DND-41 (cell line): Measurements from ENCODE around the gene POC1A.

Source experiments
- ATAC-seq: fragments of 200-7000 bp; cut with Tn5 transposase; 3 replicates; pipeline ENCODE4 v1.9.1; 2021; ENCODE audit warnings: low read depth; ENCODE audit not compliant: insufficient read depth
- DNase-seq: peaks from one replicate; pipeline ENCODE4 v3.0.0-alpha.2; 2020
- H2AFZ ChIP-seq: 2 replicates; pipeline ENCODE4 v1.6.0; 2012; ENCODE audit warnings: low read depth, low read length
- H3K27ac ChIP-seq: 2 replicates; pipeline ENCODE4 v1.5.1; 2012; ENCODE audit warnings: low read length, inconsistent platforms
- H3K27me3 ChIP-seq: fragments of 200-600 bp; sonication (generic); 2 replicates; pipeline ENCODE4 v1.6.0; 2012; ENCODE audit warnings: low read length, mild to moderate bottlenecking, inconsistent platforms; ENCODE audit not compliant: insufficient read depth, poor library complexity
- H3K36me3 ChIP-seq: 2 replicates; pipeline ENCODE4 v1.5.1; 2012; ENCODE audit warnings: low read length, inconsistent platforms; ENCODE audit not compliant: insufficient read depth
- H3K4me1 ChIP-seq: 2 replicates; pipeline ENCODE4 v1.5.1; 2012; ENCODE audit warnings: mild to moderate bottlenecking, low read length; ENCODE audit not compliant: insufficient read depth
- H3K4me2 ChIP-seq: 2 replicates; pipeline ENCODE4 v1.6.0; 2012; ENCODE audit warnings: mild to moderate bottlenecking, moderate library complexity, low read length, inconsistent platforms; ENCODE audit not compliant: insufficient read depth
- H3K4me3 ChIP-seq, 2 experiments: fragments of 200-600 bp in 1 of 2; shearing (Covaris generic) in 1 of 2; 2 replicates each; pipeline ENCODE4 v1.5.1; 2012 to 2016; ENCODE audit warnings: inconsistent platforms in 2 of 2, low read length in 2 of 2, mild to moderate bottlenecking in 2 of 2, low read depth in 1 of 2, moderate library complexity in 1 of 2
- H3K79me2 ChIP-seq: 2 replicates; pipeline ENCODE4 v1.6.0; 2012; ENCODE audit warnings: low read length, inconsistent platforms; ENCODE audit not compliant: insufficient read depth
- H3K9ac ChIP-seq: 2 replicates; pipeline ENCODE4 v1.6.0; 2012; ENCODE audit warnings: low read depth, mild to moderate bottlenecking, inconsistent platforms, low read length, moderate library complexity
- H3K9me3 ChIP-seq: 2 replicates; pipeline ENCODE4 v1.5.1; 2012; ENCODE audit warnings: low read length, moderate library complexity, mild to moderate bottlenecking, inconsistent platforms; ENCODE audit not compliant: insufficient read depth, severe bottlenecking
- H4K20me1 ChIP-seq: 2 replicates; pipeline ENCODE4 v1.6.0; 2012; ENCODE audit warnings: low read length; ENCODE audit not compliant: insufficient read depth
- EZH2 ChIP-seq: IDR thresholded peaks from 3 replicates; pipeline ENCODE4 v1.6.1; 2012; ENCODE audit warnings: borderline replicate concordance, low read depth, mild to moderate bottlenecking, moderate library complexity, low read length, inconsistent platforms; ENCODE audit not compliant: severe bottlenecking
- TF ChIP-seq, protein P1 (sequence below): IDR thresholded peaks from 2 replicates; pipeline ENCODE4 v1.5.1; 2012; ENCODE audit warnings: borderline replicate concordance, low read length, moderate library complexity, mild to moderate bottlenecking; ENCODE audit not compliant: poor library complexity, severe bottlenecking; ENCODE audit errors: extremely low read depth

Gene POC1A

DNA sequence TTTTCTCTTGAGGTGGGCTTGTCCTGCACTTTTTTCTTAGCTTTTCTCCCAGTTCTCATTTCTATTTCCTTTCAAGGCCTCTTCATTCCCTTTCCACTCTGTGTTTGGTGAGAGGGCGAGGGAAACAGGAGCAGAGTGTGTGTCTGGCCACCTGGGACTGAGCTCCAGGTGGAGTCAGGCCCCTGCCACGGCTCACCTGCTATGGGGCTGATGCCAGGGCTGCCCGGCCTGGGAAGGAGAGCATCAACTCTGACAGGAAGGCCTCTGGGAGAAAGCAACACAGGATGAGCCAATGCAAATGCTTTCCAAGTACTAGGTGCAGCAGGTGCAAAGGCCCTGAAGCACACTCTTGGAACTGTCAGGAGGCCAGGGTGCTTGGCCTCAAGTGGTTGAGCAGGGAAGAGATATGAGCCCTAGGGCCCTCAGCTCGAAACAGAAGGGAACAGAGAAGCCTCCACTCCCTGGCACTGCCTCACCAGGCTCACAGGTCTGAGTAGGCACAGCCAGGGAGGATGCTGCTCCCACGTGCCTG is 70.6 kb downstream of the POC1A start:
- DNase-seq (no peak), ATAC-seq (no peak)
- Histone ChIP-seq H3K4me2 (no peak overlapping the region), H3K4me3 (no peak overlapping the region), H2AFZ (no peak overlapping the region), H3K27me3 (no peaks in the 10 kb centered on the region), H3K36me3 (peaks cover 71% of the 10 kb centered on the region), H3K79me2 (no peaks in the 10 kb centered on the region), H3K9me3 (no peaks in the 10 kb centered on the region), H4K20me1 (peaks cover 19% of the 10 kb centered on the region), H3K27ac (no peak overlapping the region), H3K4me1 (peaks cover 8% of the 10 kb centered on the region), H3K9ac (no peak overlapping the region)
- TF ChIP-seq EZH2, result no peak
- TF ChIP-seq, protein P1, sequence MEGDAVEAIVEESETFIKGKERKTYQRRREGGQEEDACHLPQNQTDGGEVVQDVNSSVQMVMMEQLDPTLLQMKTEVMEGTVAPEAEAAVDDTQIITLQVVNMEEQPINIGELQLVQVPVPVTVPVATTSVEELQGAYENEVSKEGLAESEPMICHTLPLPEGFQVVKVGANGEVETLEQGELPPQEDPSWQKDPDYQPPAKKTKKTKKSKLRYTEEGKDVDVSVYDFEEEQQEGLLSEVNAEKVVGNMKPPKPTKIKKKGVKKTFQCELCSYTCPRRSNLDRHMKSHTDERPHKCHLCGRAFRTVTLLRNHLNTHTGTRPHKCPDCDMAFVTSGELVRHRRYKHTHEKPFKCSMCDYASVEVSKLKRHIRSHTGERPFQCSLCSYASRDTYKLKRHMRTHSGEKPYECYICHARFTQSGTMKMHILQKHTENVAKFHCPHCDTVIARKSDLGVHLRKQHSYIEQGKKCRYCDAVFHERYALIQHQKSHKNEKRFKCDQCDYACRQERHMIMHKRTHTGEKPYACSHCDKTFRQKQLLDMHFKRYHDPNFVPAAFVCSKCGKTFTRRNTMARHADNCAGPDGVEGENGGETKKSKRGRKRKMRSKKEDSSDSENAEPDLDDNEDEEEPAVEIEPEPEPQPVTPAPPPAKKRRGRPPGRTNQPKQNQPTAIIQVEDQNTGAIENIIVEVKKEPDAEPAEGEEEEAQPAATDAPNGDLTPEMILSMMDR, result no peak

DNA sequence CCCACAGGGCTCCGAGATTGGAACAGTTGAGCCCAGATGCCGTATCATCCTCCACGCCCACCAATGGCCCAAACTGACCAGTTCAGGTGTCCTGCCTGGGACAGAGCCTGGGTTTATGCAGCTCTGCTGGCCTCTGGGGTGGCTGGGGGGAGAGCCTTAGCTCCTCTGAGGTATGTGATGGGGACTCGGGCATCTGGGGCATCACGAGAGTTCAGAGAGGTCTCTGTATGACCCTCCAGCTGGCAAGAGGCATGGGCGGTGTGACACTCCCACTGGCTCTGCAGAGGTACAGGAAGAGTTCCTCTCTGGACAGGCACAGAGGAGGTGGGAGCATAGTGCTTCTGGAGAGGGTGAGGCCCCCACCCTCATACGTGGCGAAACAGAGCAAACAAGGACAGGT is 71.3 kb downstream of the POC1A start:
- no peak overlapping the region for H3K9ac ChIP-seq
- H3K79me2 ChIP-seq, result no peaks in the 10 kb centered on the region
- H3K27me3 ChIP-seq, result no peaks in the 10 kb centered on the region
- peaks cover 68% of the 10 kb centered on the region for H3K36me3 ChIP-seq
- H3K4me3 ChIP-seq, result no peak overlapping the region
- no peak for ATAC-seq
- peaks cover 19% of the 10 kb centered on the region for H4K20me1 ChIP-seq
- DNase-seq, result no peak
- TF ChIP-seq, protein P1, result no peak
- TF ChIP-seq EZH2, result no peak
- no peak overlapping the region for H3K4me2 ChIP-seq
- H3K9me3 ChIP-seq, result no peaks in the 10 kb centered on the region
- H3K27ac ChIP-seq, result no peak overlapping the region
- no peak overlapping the region for H2AFZ ChIP-seq
- peaks cover 5% of the 10 kb centered on the region for H3K4me1 ChIP-seq

DNA sequence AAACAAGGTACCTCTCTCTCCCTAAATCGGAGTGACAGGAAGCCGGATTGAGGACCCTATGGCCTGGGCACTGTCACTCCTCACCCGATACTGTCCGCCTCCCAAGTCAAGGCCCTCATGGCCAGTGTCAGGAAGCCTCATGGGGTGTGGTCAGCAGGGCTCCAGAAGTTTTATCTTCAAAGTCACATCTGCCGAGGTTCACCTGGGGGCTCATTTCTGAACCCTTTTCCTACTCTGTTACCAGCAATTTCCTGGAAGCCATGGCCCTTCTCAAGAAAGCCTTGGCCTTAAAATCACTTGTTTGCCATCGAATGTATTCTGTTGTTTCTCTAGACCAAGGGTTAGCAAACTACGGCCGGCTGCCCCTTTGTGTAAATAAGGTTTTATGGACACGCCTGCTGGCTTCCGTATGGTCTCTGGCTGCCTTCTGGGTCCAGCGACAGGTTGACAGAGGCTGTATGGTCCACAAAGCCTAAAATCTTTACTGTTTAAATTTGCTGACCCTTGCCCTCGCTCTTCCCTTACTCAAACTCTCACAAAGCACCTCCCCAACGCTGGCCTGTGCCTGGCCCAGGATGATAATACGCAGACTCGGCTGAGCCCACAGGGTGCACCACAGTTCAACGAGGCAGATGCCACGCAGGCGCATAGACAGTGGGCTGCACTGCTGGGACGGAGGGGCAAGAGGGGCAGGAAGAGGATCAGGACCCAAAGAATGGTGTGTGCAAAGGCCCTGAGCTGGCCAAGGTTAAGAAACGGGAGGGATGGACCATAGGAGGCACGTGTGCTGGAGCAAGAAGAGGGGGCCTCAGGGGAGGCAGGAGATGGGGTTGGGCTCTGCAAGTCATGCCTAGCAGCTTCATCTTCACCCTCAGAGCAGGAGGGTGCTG is 73.1 kb downstream of the POC1A start:
- H2AFZ ChIP-seq, result no peak overlapping the region
- H3K27ac ChIP-seq, result no peak overlapping the region
- no peak overlapping the region for H3K9ac ChIP-seq
- H3K27me3 ChIP-seq, result no peaks in the 10 kb centered on the region
- no peak overlapping the region for H3K4me3 ChIP-seq
- peaks cover 18% of the 10 kb centered on the region; the same call in 1 of the 2 replicates for H4K20me1 ChIP-seq
- DNase-seq, result no peak
- no peaks in the 10 kb centered on the region for H3K79me2 ChIP-seq
- H3K9me3 ChIP-seq, result no peaks in the 10 kb centered on the region
- TF ChIP-seq, protein P1, result no peak
- H3K4me2 ChIP-seq, result no peak overlapping the region
- H3K36me3 ChIP-seq, result peaks cover 72% of the 10 kb centered on the region
- ATAC-seq, result no peak
- no peaks in the 10 kb centered on the region for H3K4me1 ChIP-seq
